ENCODE measurements around the gene ATRN. TPM values are rescaled to one million over a fixed set of nuclear protein-coding genes. Genes with fewer than 3 reads are reported as not detected.
A peak's percentile ranks its signal among the peaks of the same experiment; 100 is the strongest.

The ATRN gene
- polyA plus RNA-seq, 1 donor (not counting 4 experiments of a cell fraction or from before 2014, with no cell fraction given): 49.9 TPM

DNA sequence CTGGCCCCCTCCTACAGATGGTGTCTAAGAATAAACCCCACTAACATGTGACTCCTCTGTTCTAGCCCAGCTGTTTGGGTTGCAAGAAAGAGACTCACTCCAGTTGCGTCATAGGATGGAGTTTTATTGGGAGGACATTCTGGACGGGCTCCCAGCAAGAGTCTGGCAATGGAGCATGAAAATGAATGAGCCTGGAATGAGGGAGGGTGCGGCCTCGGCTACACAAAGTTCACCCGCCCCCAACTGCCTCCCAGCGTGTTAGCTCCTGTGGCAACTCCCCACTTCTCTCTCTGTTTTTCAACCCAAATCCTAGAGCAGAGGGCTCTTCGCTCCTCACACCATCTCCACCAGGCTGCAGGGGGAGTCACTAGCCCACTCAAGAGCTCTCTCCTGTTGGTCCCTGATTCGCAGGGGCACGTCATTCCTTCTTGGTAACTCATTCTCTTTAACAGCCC, 216.1 kb downstream of the ATRN start:
- Histone ChIP-seq H3K4me1 (ENCODE audit: control insufficient read depth, extremely low read depth, insufficient read depth, low read length) (no peaks in the 10 kb centered on the region), H3K27ac (ENCODE audit: control insufficient read depth, insufficient read depth, low read length) (no peak overlapping the region), H3K36me3 (ENCODE audit: control insufficient read depth in 2 of 2, extremely low read depth in 1 of 2, insufficient read depth in 2 of 2, low read length in 2 of 2) (no peaks in the 10 kb centered on the region), H3K4me2 (ENCODE audit: control insufficient read depth, extremely low read depth, insufficient read depth, low read depth, low read length) (no peak overlapping the region), H3K4me3 (ENCODE audit: control insufficient read depth in 2 of 3, extremely low read depth in 1 of 3, insufficient read depth in 2 of 3, low read depth in 1 of 3, low read length in 3 of 3) (no peak overlapping the region), H3K9me1 (ENCODE audit: control insufficient read depth, extremely low read depth, insufficient read depth, low read length) (no peaks in the 10 kb centered on the region), H4K20me1 (ENCODE audit: control insufficient read depth, extremely low read depth, insufficient read depth, low read length) (no peaks in the 10 kb centered on the region), H2AFZ (ENCODE audit: control insufficient read depth, low read length) (no peak overlapping the region), H3K9ac (ENCODE audit: control insufficient read depth, extremely low read depth, insufficient read depth, low read length) (no peak overlapping the region), H3K27me3 (ENCODE audit: control insufficient read depth, extremely low read depth, insufficient read depth, low read length) (peaks cover 18% of the 10 kb centered on the region), H3K79me2 (ENCODE audit: control insufficient read depth, insufficient read depth, low read length) (no peaks in the 10 kb centered on the region), H3K9me3 (ENCODE audit: control insufficient read depth, low read depth, low read length) (no peaks in the 10 kb centered on the region)
- dilution Hi-C loops (cut with MboI; ENCODE audit: extremely low pct_ligation_motif_present, low sequenced_read_pairs): no loop called here
- TF ChIP-seq, protein P1, sequence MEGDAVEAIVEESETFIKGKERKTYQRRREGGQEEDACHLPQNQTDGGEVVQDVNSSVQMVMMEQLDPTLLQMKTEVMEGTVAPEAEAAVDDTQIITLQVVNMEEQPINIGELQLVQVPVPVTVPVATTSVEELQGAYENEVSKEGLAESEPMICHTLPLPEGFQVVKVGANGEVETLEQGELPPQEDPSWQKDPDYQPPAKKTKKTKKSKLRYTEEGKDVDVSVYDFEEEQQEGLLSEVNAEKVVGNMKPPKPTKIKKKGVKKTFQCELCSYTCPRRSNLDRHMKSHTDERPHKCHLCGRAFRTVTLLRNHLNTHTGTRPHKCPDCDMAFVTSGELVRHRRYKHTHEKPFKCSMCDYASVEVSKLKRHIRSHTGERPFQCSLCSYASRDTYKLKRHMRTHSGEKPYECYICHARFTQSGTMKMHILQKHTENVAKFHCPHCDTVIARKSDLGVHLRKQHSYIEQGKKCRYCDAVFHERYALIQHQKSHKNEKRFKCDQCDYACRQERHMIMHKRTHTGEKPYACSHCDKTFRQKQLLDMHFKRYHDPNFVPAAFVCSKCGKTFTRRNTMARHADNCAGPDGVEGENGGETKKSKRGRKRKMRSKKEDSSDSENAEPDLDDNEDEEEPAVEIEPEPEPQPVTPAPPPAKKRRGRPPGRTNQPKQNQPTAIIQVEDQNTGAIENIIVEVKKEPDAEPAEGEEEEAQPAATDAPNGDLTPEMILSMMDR (optimal IDR thresholded peaks at IDR 0.05 in 1 of 3, IDR thresholded peaks at IDR 0.05 in 1 of 3, conservative IDR thresholded peaks at IDR 0.05 in 1 of 3; ENCODE audit: extremely low read depth in 1 of 3, insufficient read depth in 2 of 3, low read length in 3 of 3): no peak
- TF ChIP-seq EZH2 (IDR thresholded peaks at IDR 0.05; ENCODE audit: low read length): no peak
- FAIRE-seq (no peak), DNase-seq (ENCODE audit: low read depth, low spot score) (no peak)

DNA sequence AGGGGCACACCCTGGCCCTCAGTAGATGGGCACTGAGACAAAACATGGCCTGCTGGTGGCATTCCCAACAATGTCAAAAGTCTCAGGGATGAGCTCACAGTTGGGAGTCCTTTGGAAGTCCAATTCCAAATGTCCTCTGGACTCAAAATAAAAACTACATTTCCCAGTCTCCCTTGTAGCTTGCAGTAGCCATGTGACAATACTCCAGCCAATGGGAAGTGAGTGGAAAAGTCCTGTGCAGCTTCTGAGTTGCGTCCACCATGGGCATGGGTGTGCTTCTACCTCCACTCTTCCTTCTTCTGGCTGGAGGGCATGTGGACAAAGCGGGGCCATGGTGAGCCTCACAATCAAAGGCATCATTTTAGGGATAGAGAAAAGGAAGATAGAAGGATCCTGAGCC, 216.8 kb downstream of the ATRN start:
- Histone ChIP-seq H3K4me1 (ENCODE audit: control insufficient read depth, extremely low read depth, insufficient read depth, low read length) (no peaks in the 10 kb centered on the region), H3K79me2 (ENCODE audit: control insufficient read depth, insufficient read depth, low read length) (no peaks in the 10 kb centered on the region), H3K27me3 (ENCODE audit: control insufficient read depth, extremely low read depth, insufficient read depth, low read length) (peaks cover 11% of the 10 kb centered on the region), H4K20me1 (ENCODE audit: control insufficient read depth, extremely low read depth, insufficient read depth, low read length) (no peaks in the 10 kb centered on the region), H3K9me3 (ENCODE audit: control insufficient read depth, low read depth, low read length) (no peaks in the 10 kb centered on the region), H3K4me2 (ENCODE audit: control insufficient read depth, extremely low read depth, insufficient read depth, low read depth, low read length) (no peak overlapping the region), H3K27ac (ENCODE audit: control insufficient read depth, insufficient read depth, low read length) (no peak overlapping the region), H3K36me3 (ENCODE audit: control insufficient read depth in 2 of 2, extremely low read depth in 1 of 2, insufficient read depth in 2 of 2, low read length in 2 of 2) (no peaks in the 10 kb centered on the region), H3K9me1 (ENCODE audit: control insufficient read depth, extremely low read depth, insufficient read depth, low read length) (no peaks in the 10 kb centered on the region), H2AFZ (ENCODE audit: control insufficient read depth, low read length) (no peak overlapping the region), H3K9ac (ENCODE audit: control insufficient read depth, extremely low read depth, insufficient read depth, low read length) (no peak overlapping the region), H3K4me3 (ENCODE audit: control insufficient read depth in 2 of 3, extremely low read depth in 1 of 3, insufficient read depth in 2 of 3, low read depth in 1 of 3, low read length in 3 of 3) (no peak overlapping the region)
- TF ChIP-seq, protein P1 (optimal IDR thresholded peaks at IDR 0.05 in 1 of 3, IDR thresholded peaks at IDR 0.05 in 1 of 3, conservative IDR thresholded peaks at IDR 0.05 in 1 of 3; ENCODE audit: extremely low read depth in 1 of 3, insufficient read depth in 2 of 3, low read length in 3 of 3): no peak
- no peak for TF ChIP-seq EZH2 (IDR thresholded peaks at IDR 0.05; ENCODE audit: low read length)
- FAIRE-seq (peak; percentile 60), DNase-seq (ENCODE audit: low read depth, low spot score) (no peak)
- dilution Hi-C loops (cut with MboI; ENCODE audit: extremely low pct_ligation_motif_present, low sequenced_read_pairs): no loop called here

All from keratinocyte (primary cell).